HG03565 (cell line): Measurements from ENCODE around the gene LRRC2.
"Not testable (repeated sequence)": the region's sequence is repeated elsewhere in the genome, so short reads cannot be mapped to it uniquely, and the experiment has no call there.

Experiments used
- ATAC-seq: cut with Tn5 transposase; IDR thresholded peaks from one replicate; pipeline ENCODE4 v1.9.1; 2021; ENCODE audit warnings: mild to moderate bottlenecking, moderate library complexity; ENCODE audit not compliant: unreplicated experiment

Gene LRRC2, protein sequence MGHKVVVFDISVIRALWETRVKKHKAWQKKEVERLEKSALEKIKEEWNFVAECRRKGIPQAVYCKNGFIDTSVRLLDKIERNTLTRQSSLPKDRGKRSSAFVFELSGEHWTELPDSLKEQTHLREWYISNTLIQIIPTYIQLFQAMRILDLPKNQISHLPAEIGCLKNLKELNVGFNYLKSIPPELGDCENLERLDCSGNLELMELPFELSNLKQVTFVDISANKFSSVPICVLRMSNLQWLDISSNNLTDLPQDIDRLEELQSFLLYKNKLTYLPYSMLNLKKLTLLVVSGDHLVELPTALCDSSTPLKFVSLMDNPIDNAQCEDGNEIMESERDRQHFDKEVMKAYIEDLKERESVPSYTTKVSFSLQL

DNA sequence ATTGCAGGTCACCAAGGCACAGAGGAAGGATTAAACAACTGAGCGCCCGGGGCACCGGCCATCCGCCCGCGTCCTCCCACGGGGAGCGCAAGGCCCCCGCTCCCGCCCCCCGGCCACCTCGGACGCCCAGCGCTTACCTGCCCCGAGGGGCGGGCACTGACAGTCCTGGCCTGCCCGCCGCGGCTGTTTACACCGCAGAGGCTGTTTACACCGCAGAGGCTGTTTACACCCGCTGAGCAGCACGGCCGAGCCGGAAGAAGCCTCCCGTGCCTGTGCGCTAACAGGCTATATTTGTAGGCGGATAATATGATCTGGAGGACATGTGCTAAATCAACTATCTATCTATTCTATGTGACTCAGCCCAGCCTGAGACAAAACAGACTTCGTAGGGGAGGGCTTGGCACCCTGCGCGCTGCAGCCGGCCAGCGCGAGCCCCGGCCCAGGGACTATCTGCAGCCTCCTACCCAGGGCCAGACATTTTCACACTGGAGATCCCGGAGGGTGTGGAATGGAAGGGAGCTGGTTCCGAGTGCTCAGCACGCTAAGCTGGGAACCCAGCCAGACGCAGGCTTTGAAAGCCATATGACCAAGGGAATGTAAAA is at the start of gene LRRC2:
Gene LRRC2 (minus strand): TSS at position 263 of the 602 bp plus-strand sequence. CDS start 14,711 bp downstream, outside the sequence.
- no peak for ATAC-seq

DNA sequence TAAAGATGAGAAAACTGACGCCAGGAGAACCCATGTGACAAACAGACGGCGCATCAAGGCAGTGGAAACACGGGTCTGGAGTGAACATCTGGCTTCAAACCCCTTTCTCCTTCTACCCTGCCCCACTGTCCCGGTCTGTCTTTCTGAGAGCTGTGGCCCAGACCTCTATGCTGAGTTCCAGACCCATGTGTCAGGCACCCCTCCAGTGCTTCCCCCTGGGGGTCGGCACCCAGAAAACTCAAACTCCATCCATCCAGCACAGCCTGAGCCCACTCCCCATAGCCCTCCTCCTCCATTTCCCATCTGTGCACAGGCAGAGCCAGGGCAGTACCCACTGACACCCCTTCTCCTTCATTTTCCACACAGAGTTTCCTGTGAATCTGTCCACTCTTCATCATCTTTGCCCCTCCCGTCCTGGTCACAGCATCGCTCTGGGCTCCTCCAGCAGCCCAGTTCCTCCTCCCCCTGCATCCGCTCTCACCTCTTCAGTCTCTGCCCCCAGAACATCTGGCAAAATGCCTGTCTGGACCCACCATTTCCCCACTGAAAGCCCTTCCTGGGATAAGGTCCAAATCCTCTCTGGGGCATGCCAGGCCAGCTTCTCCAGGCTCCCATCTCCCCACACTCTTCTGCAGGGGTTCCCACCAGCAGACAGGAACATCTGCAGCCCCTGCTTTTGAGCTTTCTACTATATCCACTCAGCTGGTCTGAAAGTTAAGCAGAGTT is 49.1 kb upstream of the LRRC2 start:
- no peak for ATAC-seq

DNA sequence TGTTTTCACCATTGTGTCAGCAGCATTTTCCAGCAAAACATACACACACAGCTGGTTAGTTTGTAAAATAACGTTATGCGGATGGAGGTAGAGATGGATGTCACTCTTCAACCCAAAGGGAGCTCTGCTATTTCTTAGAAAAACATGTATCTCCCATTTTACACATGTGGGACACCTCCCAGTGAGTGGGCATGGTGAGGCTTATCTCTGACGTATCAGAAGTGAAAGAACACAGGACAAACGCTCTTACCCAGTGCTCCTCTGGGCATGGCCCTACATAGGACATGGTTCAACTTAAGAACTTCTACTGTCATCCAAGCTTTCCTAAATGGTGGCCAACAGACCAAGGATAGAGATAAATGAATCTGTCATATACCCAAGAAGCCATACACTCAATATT is 48.3 kb upstream of the LRRC2 start:
- ATAC-seq = no peak

DNA sequence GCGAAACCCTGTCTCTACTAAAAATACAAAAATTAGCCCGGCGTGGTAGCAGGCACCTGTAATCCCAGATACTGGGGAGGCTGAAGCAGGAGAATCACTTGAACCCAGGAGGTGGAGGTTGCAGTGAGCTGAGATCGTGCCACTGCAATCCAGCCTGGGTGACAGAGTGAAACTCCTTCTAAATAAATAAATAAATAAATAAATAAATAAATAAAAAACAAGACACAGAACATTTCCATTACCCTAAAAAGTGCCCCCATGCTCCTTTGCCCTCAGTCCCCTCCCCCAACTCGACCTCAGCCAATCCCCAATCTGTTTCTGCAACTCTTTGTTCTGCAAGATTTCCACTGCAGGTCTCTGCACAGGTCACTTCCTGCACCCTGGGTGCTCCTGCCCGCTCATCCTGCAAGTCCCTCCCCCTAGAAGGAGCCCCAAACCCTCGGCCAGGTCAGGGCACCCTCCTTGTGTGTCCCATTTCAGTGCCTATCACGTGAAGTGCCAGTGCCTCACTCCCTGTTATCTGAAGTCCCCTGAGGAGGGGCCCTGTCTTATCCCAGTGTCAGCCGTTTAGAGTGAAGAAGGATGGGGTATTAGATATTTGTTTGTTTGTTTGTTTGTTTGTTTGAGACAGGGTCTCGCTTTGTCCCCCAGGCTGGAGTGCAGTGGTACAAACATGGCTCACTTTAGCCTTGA is 47.4 kb upstream of the LRRC2 start:
- no peak for ATAC-seq

DNA sequence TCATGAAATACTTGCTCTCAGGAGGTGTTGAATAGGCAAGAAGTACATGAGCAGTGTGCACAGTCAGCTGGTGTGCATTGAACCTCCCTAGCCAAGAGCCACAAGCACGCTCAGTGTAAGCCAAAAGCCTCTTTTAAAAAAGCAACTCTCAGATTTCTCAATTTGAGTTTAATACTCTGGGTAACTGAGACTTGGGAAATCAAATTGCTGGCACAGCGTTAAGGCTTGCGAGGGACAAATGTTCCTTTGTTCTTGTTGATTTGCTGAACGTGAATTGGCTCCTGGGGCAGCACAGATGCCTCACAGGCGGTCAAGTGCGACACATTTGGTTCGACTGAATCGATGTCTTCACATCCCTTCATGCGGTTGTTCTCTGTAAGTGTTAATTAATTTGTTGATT is 46.2 kb upstream of the LRRC2 start, which contains the start of gene FAM240A:
Gene FAM240A (plus strand): TSS at position 202 of the 400 bp plus-strand sequence. CDS start 159 bp downstream, at position 361.
- ATAC-seq = no peak

DNA sequence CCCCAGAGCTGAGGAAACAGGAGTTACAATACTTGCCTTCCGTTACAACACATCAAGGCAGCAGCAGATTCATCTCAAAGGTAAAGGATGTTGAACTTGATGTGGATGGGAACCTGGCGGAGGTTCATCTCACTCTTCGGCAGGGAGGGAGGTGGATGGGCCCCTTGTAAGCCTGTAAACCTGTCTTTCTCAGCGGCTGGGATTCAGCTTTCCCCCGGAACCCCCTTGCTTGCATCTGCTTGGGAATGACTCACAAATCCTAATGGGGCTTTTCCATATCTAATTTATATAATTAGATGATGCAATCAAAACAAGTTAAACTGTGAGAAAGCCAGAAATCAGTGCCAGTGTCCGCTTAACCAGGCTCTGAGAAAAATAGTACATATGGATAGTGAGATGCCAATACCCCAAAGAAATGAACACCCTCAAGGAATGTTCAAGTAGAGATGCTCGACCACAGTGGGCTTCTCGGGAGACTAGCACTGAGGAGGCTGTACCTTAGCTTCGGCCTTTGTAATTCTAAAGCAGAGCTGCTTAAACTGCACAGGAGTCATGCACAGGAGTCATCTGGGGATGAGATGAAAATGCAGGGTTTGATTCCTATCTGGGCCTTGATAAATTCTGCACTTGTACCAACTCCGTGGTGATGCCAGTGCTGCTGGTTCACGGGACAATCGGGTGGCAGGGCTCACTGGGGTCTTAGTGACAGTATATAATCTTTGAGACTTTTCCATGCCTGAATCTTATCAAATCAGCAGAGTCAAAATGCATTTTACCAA is 44.0 kb upstream of the LRRC2 start:
- ATAC-seq = no peak

DNA sequence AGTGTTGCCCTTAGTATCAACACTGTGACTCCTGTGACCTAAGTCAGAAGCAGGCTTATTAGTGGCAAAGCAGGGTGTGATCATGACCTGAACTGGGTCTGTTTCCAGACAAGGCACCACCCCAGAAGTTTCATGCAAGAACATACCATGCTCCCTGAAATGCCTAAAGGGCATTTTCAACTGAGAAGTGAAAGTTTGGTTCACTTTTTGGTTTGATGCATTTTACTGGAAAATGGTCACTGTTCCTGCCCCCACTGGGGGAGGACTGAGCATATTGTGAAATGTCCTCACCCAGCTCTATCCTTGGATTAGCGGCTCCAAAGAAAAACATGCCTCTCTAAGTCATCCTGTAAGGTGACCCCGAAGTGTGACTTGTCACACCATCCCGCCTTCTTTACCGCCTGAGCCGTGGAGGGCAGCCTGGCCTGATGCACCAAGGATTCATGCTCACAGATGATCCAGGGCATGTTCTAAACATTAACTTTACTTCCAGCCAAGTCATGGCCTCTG is 43.2 kb upstream of the LRRC2 start:
- ATAC-seq = no peak

DNA sequence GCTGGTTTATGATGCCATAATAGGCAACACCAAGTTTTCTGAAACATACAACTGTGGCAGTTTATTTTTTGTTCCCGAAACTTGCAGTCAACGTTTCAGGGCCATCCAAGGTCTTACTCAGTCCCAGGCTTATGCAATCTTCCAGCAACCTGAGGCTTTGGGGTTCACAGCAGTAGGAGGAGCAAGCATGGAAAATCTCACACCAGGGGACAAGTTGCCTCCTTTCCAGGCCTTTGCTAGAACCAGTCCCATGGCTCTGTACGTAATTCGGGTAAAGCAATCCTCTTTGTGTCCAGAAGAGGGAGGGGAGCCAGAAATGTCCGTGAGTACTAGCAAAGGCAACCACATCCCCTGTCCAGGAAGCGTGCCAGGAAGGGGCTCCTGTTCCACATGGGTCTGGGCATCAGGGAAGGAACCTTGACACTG is 41.5 kb upstream of the LRRC2 start:
- no peak for ATAC-seq

DNA sequence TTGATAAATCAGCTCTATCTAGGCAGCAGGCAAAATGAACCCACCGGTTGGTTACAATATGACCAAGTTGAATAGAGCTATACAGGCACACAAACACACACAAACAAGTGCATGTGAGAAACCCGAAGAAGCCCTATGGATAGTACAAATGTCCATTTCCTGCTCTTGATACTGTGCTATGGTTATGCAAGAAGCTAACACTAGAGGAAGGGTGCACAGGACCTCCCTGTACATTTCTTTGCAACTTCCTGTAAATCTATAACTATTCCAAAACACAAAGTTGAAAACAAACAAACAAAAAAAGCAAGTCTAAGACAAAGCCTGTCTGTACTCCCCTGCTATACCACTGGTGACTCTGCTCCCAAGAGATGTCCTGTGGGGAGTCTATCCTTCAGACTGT is 38.0 kb upstream of the LRRC2 start:
- ATAC-seq = no peak

DNA sequence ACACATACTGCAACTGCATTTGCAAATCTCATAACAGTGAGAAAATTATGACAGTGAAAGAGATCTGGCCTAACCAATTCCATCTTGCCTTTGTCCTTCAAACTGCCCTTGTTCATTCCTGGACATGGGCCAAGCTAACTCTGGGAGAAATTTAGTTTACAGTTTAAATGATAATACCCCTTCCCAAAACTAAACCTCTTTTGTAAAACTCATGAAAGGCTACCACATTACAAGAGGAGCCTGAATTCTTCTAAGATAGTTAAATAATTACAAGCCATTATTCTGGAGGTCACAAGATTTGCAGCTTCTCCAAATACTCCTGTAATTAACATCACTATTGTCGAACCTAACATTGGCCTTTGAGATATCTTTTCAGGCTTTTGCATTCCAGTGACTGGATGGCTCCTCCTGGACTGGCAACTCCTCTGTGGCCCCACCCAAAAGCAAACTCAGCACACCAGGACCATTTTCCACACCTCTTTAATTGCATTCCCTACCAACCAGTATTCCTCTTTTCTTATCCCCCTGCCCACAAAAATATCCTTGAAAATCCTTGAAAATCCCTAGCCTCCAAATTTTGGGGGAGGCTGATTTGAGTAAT is 37.4 kb upstream of the LRRC2 start:
- no peak for ATAC-seq

DNA sequence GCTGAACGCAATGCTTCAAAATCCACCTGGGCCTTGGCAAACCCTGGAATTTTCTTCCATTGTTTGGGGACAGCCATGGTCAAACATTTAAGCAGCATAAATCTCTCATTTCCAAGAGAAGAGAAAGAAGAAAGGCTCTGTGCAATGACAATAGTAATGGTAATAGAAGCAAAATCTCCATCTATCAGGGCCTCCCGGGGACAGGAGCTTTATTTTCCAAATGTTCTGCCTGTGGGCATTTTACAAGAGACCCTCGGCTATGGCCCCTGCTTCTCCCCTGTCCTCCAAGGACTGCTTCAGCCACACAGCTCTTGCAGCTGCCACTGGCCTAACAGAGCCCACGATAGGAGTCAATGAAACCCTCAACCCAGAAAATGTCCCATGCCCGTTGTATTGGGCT is 33.5 kb upstream of the LRRC2 start:
- no peak for ATAC-seq

DNA sequence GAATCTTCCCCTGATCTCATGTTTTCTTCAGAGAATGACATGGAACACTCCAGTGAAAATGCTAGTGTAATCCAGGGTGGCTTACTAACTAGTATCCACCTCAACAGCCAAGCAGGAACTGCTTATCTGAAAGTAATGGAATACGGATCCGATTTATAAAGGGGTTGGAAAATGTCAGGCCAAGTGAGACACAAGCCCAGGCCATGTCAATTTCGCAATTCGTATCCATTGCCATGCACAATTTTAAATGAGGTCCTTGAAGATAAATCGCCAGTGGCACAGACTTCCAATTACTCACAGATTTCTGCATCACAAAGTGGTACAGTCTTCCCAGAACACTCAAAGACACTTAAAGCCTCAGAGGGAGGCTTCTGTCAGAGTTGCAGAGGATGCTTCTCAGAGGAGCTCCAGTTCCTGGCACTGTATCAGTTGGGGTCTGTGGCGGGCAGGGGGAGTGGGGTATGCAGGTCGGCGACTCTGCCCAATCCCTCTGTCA is 29.8 kb upstream of the LRRC2 start:
- ATAC-seq = no peak

DNA sequence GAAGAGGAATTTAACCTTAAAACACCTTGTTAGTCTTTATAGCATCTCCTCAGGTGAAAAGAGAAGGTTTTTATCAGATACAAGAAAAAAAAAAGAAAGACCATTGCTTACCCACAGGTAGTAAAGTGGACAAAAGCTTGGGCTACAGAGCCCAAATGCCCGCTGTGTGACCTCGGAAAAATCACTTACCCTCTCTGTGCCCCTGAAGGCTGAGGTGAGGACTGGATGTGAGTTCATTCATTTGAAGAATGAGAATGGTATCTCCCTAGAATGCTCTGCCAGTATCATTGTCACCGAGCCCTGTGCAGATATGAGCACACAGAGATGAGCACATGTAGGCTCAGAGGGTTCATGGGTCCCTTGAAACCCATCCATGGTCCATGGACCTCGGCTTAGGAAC is 28.6 kb upstream of the LRRC2 start:
- ATAC-seq = no peak

DNA sequence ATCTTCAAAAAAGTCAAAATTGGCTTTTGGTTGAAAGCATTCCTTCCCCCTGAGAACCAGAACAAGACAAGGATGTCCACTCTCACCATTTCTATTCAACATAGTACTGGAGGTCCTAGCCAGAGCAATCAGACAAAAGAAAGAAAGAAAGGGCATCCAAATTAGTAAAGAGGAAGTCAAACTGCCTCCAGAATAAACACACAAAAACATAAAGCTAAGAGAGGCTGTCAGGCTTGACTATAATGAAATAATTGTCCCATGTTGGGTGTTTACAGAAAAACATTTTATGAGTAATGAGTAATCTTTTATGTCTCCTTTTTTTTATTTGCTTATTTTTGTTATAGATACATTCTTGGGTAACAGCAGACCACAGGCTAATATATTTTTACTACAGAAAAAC is 27.9 kb upstream of the LRRC2 start:
- no peak for ATAC-seq

DNA sequence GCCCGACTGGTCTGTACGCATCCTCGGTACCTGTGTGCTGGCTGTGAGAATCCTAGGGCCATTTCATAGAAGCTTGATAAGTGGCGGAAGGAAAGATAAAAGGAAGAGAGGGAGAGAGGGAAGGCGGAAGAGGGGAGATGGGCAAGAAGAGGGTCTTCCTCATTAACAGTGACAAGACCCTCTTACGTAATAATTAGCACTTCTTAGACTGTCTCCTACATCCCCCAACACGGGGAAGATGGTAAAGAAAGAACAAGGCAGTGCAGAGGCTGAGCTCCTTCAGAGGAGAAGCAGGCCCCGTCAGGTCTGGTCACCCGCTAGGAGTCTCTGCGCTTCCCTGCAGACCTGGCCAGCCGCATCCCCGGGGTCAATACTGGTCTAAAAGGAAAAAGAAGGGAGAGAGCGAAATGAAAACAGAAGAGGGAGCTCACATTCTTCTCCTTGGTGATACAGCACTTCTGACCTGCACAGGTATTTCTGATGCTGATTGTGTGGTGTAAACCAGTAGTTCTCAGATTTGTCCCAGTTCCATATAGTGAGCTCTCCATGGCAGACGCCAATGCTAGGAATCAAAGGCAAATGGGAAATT is 27.3 kb upstream of the LRRC2 start:
- no peak for ATAC-seq

DNA sequence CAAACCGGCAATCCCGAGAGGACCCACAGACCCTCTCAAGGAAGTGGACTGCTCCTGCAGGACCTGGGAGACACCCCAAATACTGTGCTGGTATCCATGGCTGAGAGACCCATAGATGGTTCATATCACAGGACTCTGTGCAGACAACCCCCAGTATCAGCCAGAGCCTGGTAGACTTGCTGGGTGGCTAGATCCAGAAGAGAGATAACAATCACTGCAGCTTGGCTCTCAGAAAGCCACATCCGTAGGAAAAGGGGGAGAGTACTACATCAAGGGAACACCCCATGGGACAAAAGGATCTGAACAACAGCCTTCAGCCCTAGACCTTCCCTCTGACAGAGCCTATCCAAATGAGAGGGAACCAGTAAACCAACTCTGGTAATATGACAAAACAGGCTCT is 21.2 kb upstream of the LRRC2 start:
- not testable (repeated sequence) for ATAC-seq

DNA sequence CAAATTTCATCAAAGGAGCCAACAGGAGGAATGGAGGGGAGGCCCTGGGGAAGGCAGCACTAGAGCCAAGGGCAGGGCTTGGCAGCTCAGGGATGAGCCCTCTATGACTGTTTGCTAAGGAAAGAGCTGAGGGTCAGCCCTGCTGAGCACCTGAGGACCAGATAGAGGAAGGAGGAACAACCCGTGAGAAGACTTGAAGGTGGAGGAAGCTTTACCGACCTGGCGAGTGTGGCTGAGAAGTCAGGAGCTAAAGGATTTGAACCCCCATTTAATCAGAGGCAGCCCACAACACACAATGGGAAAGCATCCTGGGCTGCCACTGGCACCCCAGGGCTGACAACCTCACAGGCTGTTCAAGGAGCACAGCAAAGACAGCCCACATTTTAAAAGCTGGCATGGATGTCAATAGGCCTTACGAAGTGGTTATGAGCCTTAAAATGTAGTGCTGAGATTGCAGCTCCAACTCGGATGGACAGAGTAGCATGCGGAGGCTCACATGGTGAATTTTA is 20.7 kb upstream of the LRRC2 start:
- no peak for ATAC-seq

DNA sequence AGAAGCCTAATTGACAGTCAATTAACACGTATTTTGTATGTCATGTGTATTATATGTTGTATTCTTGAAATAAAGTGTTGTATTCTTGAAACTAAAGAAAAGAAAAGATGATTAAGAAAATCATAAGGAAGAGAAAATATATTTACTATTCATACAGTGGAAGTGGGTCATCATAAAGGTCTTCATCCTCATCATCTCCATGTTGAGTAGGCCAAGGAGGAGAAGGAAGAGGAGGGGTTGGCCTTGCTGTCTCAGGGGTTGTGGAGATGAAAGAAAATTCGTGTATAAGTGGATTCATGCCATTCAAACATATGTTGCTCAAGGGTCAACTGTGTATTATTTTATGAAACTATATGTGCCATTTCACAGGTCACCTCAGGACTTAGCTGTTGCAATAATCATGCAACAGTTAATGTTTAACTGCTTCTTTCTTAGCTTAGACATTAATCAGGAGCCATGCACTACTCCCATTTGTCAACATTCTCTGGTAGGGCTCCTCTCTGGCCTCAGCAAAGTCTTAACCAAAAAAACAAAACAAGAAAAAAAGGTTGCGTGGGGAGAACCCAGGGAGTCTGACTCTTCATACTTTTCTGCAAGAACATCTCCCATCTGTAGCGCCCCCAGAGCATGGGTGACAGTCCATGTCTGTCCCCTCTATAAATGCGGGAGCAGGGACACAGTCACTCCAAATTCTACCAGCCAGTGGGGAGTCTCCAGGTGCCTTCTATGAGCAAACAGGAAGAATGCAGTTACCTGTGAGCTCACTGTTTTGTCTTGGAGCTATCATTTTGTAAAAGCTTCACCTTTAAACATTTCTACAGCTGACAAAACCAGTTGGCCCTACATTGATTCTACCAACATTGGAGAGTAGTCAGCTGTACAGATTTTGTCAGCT is 19.9 kb upstream of the LRRC2 start:
- ATAC-seq = no peak
